ENCODE data around the gene CSMD2.
A peak's percentile ranks its signal among the peaks of the same experiment; 100 is the strongest.

CSMD2 gene

DNA sequence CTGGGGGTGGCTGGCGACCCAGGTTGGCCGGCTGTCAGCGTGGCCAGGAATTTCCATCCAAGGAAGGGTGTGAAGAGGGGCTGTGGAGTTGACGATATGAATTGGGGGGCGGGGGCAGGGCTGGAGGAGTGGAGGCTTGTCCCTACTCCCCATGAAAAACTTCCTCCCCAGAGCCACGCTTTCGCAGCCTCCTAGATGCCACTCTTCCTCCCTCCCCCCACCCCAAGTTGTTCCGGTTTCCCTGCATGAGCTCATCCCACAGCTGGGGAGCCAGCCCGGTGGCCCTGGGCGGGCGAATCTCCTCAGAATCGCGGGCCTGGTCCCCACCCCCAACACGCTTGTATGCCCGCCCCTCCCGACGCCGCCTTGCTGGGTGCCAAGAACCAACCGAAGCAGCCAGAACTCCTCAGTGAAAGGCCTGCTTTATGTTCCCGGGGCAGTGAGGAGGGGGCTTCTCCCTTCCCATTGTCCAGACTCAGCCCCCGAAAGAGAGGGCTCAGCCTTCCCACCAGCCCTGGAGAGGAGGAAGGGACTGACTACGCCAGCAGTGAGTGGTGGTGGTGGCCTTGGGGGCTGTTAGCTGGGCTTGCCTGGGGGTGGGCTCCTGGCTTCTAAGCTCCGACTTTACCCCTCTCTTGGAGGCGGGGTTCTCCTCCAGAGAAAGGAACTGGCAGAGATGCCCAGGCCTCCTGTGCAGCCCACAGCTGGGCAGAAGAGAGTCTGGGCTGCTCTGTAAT, 1.8 kb upstream of the CSMD2 start:
- H3K27ac ChIP-seq = no peak overlapping the region

DNA sequence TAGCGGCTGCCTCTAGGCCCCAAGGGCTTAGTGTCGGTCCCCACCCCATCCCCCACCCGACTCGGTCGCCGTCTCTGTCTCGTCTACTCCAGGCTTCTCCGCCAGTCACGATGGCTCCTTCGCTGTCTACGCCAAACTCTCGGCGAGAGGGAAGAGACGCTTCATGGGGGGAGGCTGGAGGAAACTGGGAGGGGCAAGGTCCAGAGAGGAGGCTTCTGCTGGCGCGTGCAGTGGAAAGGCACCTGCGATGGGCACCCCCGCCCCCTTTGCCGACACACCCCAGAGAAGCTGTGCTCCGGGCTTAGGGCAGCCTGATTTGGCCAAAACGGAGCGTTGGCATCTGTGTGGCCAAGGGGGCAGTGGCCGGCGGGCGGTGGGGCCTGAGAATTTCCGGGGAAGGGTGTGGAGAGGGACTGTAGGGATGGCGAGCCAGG, 1.2 kb upstream of the CSMD2 start:
- no peak for TF ChIP-seq CTCF (conservative IDR thresholded peaks at IDR 0.05)
- no peak overlapping the region for H3K27ac ChIP-seq

More for the DNA sequence above, 1.8 kb upstream of the CSMD2 start:
- TF ChIP-seq CTCF (conservative IDR thresholded peaks at IDR 0.05) = no peak

DNA sequence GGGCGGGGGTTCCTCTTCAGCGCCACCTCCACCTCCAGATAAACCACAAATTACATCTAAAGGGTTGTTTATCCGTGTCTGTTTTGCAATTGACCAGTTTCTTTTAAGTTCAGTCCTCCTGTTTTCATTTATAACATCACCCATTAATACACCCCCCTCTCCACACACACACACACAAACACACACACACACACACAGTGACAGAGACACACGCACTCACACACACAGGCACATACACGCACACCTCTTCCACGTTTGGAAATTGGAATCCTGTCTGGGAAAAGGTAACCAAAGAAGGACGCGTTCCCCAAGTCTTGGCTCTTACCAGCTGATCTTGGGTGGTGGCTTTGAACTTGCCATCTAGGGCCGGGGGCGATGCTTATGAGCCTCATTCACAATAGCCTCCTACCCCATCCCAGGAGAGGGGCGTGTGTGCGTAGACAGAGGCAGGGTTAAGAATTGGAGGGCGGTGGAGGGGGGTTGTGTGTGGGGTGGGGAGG, 442 bp upstream of the CSMD2 start:
- no peak for TF ChIP-seq CTCF (conservative IDR thresholded peaks at IDR 0.05)
- peak overlapping the region; percentile 24; the same call in 1 of the 2 replicates for H3K27ac ChIP-seq

DNA sequence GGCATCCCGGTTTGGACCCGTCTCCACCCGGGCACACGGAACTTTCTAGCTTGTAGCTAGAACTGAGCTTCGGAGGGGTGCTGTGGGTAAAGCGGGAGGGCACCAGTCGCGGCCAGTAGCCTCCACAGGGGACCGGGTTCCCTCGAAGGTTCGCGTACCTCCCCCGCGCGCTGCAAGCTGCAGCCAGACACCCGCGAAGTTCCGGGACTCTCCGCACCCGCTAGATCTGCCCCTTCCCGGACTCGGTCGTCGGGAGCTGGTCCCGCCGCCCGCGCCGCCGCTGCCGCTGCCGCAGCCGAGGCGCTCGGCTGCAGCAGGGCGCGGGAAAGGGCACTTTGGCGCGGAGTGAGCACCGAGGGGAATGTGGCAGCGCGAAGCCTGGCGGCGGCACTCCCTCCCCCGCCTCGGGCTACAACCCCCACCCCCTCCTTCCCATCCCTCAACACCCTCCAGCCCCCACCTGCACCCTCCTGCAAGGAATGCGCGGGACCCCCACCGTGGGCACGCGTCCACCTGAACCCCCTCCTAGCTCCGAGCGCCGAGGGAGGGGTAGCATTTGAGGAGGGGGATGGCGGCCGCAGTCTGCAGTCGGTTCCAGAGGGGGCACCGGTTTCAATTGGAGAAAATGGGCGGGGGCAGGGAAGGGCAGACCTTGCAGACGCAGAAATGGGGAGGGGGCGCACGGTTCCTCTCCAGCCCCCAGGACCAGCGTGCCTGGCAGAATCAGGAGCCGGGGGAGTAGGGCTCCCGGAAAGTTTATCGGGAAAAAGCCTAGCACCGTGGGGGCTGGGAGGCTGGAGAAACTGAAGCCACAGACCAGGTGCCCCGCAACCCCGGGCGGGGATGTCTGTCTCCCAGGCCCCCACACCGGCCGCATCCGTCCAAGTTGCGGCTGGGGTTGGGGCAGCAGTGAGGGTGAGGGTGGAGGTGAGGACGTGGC, 968 bp downstream of the CSMD2 start:
- no peak overlapping the region; the same call in 1 of the 2 replicates for H3K27ac ChIP-seq
- no peak for TF ChIP-seq CTCF (conservative IDR thresholded peaks at IDR 0.05)

- peak; percentile 90 for TF ChIP-seq CTCF (conservative IDR thresholded peaks at IDR 0.05)
- H3K27ac ChIP-seq = no peak overlapping the region
Observed at GRCh38 chr1:34162852-34163766, 1.9 kb downstream of the CSMD2 start.

- no peak overlapping the region for H3K27ac ChIP-seq
- TF ChIP-seq CTCF (conservative IDR thresholded peaks at IDR 0.05) = no peak
Observed at GRCh38 chr1:34156739-34157138, 8.3 kb downstream of the CSMD2 start.

All from VCaP (cell line).